ENCODE data around the gene NPY.

- no peak for TF ChIP-seq POLR2A (IDR thresholded peaks at IDR 0.05)
- TF ChIP-seq, protein P1, sequence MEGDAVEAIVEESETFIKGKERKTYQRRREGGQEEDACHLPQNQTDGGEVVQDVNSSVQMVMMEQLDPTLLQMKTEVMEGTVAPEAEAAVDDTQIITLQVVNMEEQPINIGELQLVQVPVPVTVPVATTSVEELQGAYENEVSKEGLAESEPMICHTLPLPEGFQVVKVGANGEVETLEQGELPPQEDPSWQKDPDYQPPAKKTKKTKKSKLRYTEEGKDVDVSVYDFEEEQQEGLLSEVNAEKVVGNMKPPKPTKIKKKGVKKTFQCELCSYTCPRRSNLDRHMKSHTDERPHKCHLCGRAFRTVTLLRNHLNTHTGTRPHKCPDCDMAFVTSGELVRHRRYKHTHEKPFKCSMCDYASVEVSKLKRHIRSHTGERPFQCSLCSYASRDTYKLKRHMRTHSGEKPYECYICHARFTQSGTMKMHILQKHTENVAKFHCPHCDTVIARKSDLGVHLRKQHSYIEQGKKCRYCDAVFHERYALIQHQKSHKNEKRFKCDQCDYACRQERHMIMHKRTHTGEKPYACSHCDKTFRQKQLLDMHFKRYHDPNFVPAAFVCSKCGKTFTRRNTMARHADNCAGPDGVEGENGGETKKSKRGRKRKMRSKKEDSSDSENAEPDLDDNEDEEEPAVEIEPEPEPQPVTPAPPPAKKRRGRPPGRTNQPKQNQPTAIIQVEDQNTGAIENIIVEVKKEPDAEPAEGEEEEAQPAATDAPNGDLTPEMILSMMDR (IDR thresholded peaks at IDR 0.05): no peak
Measured at GRCh38 chr7:24244554-24244953, 39.4 kb upstream of the NPY start.

Measured in sigmoid colon (tissue), 3 donors.